GM23338 (cell line): Measurements from ENCODE around the gene IFNLR1. TPM values are rescaled to one million over a fixed set of nuclear protein-coding genes. Genes with fewer than 3 reads are reported as not detected.
A peak's percentile ranks its signal among the peaks of the same experiment; 100 is the strongest.

Source experiments
- ATAC-seq: fragments of 200-7000 bp; cut with Tn5 transposase; 3 replicates; pipeline ENCODE4 v1.9.1; 2020
- DNase-seq: peaks from one replicate; pipeline ENCODE4 v3.0.0-alpha.2; 2015; ENCODE audit warnings: low spot score
- H2AFZ ChIP-seq: fragments of 200-600 bp; sonication (generic); 2 replicates; pipeline ENCODE4 v1.8.0; 2016; ENCODE audit warnings: antibody characterized with exemption, mild to moderate bottlenecking, moderate library complexity
- H3F3A ChIP-seq: fragments of 200-600 bp; sonication (generic); replicated peaks from 2 replicates; pipeline ENCODE4 v1.8.0; 2017; ENCODE audit warnings: antibody characterized with exemption, mixed run types, low read depth
- H3K27ac ChIP-seq: fragments of 200-600 bp; sonication (generic); 2 replicates; pipeline ENCODE4 v1.6.1; 2016; ENCODE audit warnings: low read depth
- H3K27me3 ChIP-seq: fragments of 200-600 bp; sonication (generic); 2 replicates; pipeline ENCODE4 v1.8.0; 2016; ENCODE audit warnings: mild to moderate bottlenecking, mixed run types, moderate library complexity; ENCODE audit not compliant: insufficient read depth
- H3K36me3 ChIP-seq: fragments of 200-600 bp; sonication (generic); 2 replicates; pipeline ENCODE4 v1.8.0; 2016; ENCODE audit warnings: mild to moderate bottlenecking; ENCODE audit not compliant: insufficient read depth
- H3K4me1 ChIP-seq: fragments of 200-600 bp; sonication (generic); 2 replicates; pipeline ENCODE4 v1.8.0; 2016; ENCODE audit warnings: mild to moderate bottlenecking, moderate library complexity; ENCODE audit not compliant: insufficient read depth
- H3K4me2 ChIP-seq: fragments of 200-600 bp; sonication (generic); 2 replicates; pipeline ENCODE4 v1.7.1; 2017; ENCODE audit warnings: mixed run types
- H3K4me3 ChIP-seq: fragments of 200-600 bp; sonication (generic); 2 replicates; pipeline ENCODE4 v1.6.1; 2016; ENCODE audit warnings: mixed run types
- H3K79me2 ChIP-seq: fragments of 200-600 bp; sonication (generic); replicated peaks from 2 replicates; pipeline ENCODE4 v1.8.0; 2017; ENCODE audit warnings: mild to moderate bottlenecking; ENCODE audit not compliant: insufficient read depth
- H3K9me2 ChIP-seq: fragments of 200-600 bp; sonication (generic); 2 replicates; pipeline ENCODE4 v1.8.0; 2017; ENCODE audit not compliant: insufficient read depth
- H4K20me1 ChIP-seq: fragments of 200-600 bp; sonication (generic); replicated peaks from 2 replicates; pipeline ENCODE4 v1.8.0; 2017; ENCODE audit warnings: mild to moderate bottlenecking; ENCODE audit not compliant: insufficient read depth
- H3K27ac Mint-ChIP-seq: 2 replicates; pipeline ENCODE4 v1.8.0; 2020; ENCODE audit warnings: inconsistent platforms, mild to moderate bottlenecking, moderate library complexity, mixed read lengths
- H3K27me3 Mint-ChIP-seq: 3 replicates; pipeline ENCODE4 v1.8.0; 2022; ENCODE audit warnings: low read depth, mild to moderate bottlenecking, moderate library complexity, mixed read lengths, inconsistent platforms; ENCODE audit not compliant: insufficient read depth, poor library complexity
- H3K36me3 Mint-ChIP-seq: 3 replicates; pipeline ENCODE4 v1.8.0; 2021; ENCODE audit warnings: low read depth, mild to moderate bottlenecking, inconsistent platforms, moderate library complexity, mixed read lengths
- H3K4me1 Mint-ChIP-seq: 3 replicates; pipeline ENCODE4 v1.8.0; 2020; ENCODE audit warnings: mild to moderate bottlenecking, inconsistent platforms, mixed read lengths
- H3K4me3 Mint-ChIP-seq: 3 replicates; pipeline ENCODE4 v1.8.0; 2021; ENCODE audit warnings: moderate library complexity, mild to moderate bottlenecking, inconsistent platforms, mixed read lengths
- H3K9me3 Mint-ChIP-seq: 3 replicates; pipeline ENCODE4 v1.8.0; 2020; ENCODE audit warnings: moderate library complexity, mild to moderate bottlenecking, inconsistent platforms, mixed read lengths
- CREB1 ChIP-seq: fragments of 250-450 bp; sonication (Bioruptor Pico); IDR thresholded peaks from 2 replicates; pipeline ENCODE4 v1.5.0; 2020; ENCODE audit warnings: low read depth, mild to moderate bottlenecking, moderate library complexity
- EZH2 ChIP-seq: fragments of 200-600 bp; sonication (generic); IDR thresholded peaks from one replicate; pipeline ENCODE4 v1.8.0; 2017; ENCODE audit warnings: antibody characterized with exemption, mild to moderate bottlenecking, low read depth; ENCODE audit not compliant: unreplicated experiment
- EZH2phosphoT487 ChIP-seq: fragments of 200-600 bp; sonication (generic); IDR thresholded peaks from one replicate; pipeline ENCODE4 v1.8.1; 2018; ENCODE audit warnings: antibody characterized with exemption; ENCODE audit not compliant: unreplicated experiment
- JUNB ChIP-seq: IDR thresholded peaks from one replicate; pipeline ENCODE4 v1.6.1; 2016; ENCODE audit warnings: antibody characterized with exemption; ENCODE audit not compliant: unreplicated experiment
- NANOG ChIP-seq: IDR thresholded peaks from 2 replicates; pipeline ENCODE4 v1.6.1; 2016; ENCODE audit warnings: antibody characterized with exemption, borderline replicate concordance
- POLR2AphosphoS5 ChIP-seq: IDR thresholded peaks from 2 replicates; pipeline ENCODE4 v1.6.1; 2016; ENCODE audit warnings: antibody characterized with exemption, low read depth
- STAT1 ChIP-seq: IDR thresholded peaks from one replicate; pipeline ENCODE4 v1.6.1; 2016; ENCODE audit warnings: antibody characterized with exemption; ENCODE audit not compliant: unreplicated experiment
- ZNF331 ChIP-seq: fragments of 250-450 bp; sonication (Bioruptor Pico); IDR thresholded peaks from 2 replicates; pipeline ENCODE4 v1.5.0; 2020; ENCODE audit warnings: low read depth, mild to moderate bottlenecking, moderate library complexity
- polyA plus RNA-seq: library from polyadenylated mRNA; unstranded; fragments of >200 nt; fragmentation: Nextera tagmentation; extraction: Ambion mirVana; gene quantifications from 2 replicates; pipeline ENCODE4 v1.2.1, GENCODE V29; 2016
- total RNA-seq: library from RNA; depleted of rRNA; stranded (reverse); fragments of >200 nt; shearing (Covaris generic); gene quantifications from 2 replicates; pipeline ENCODE4 v1.2.3, GENCODE V29; 2014
- TF ChIP-seq, protein P1 (sequence below), 2 experiments: fragments of 200-600 bp in 1 of 2; sonication (generic) in 1 of 2; conservative IDR thresholded peaks; 2 replicates each; pipeline versions ENCODE4 v1.5.1 to v1.6.1; 2016 to 2017; ENCODE audit warnings: antibody characterized with exemption in 2 of 2, low read depth in 2 of 2, mild to moderate bottlenecking in 2 of 2, moderate library complexity in 1 of 2
- TF ChIP-seq, protein P2 (sequence below): IDR thresholded peaks from 2 replicates; pipeline ENCODE4 v1.6.1; 2016; ENCODE audit warnings: antibody characterized with exemption
- TF ChIP-seq, protein P3 (sequence below): IDR thresholded peaks from one replicate; pipeline ENCODE4 v1.6.1; 2018; ENCODE audit warnings: antibody characterized with exemption; ENCODE audit not compliant: unreplicated experiment

The IFNLR1 gene
- total and polyA plus RNA-seq, 2 experiments from 2014 or later = 4.2 to 6.2 TPM

DNA sequence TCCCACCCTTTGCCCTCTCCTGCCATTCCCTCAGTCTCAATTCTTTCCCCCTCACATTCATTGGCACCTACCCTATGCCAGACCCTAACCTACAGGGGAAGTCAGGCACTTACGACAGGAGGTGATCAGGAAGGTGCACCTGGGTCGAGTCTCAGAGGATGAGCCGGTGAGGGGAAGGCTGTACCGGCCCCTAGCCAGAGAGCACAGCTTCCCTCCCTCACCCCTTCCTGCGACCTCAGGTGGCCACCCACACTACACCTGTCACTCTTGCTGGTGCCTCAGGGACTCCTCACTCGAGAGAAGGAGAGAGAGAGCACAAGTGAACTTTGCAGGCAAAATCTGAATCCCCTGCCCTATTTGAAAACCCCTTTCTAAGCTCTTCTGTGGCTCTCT, 73.5 kb downstream of the IFNLR1 start:
- peaks cover 23% of the 10 kb centered on the region for H3K4me1 ChIP-seq
- peak overlapping the region; percentile 18; the same call in 1 of the 2 replicates for H2AFZ ChIP-seq
- no peak overlapping the region for H3K4me2 ChIP-seq
- peaks cover 22% of the 10 kb centered on the region for H3K27me3 Mint-ChIP-seq
- TF ChIP-seq STAT1 (no peak), EZH2phosphoT487 (no peak), CREB1 (CRISPR knock-in tag) (no peak)
- TF ChIP-seq, protein P1, sequence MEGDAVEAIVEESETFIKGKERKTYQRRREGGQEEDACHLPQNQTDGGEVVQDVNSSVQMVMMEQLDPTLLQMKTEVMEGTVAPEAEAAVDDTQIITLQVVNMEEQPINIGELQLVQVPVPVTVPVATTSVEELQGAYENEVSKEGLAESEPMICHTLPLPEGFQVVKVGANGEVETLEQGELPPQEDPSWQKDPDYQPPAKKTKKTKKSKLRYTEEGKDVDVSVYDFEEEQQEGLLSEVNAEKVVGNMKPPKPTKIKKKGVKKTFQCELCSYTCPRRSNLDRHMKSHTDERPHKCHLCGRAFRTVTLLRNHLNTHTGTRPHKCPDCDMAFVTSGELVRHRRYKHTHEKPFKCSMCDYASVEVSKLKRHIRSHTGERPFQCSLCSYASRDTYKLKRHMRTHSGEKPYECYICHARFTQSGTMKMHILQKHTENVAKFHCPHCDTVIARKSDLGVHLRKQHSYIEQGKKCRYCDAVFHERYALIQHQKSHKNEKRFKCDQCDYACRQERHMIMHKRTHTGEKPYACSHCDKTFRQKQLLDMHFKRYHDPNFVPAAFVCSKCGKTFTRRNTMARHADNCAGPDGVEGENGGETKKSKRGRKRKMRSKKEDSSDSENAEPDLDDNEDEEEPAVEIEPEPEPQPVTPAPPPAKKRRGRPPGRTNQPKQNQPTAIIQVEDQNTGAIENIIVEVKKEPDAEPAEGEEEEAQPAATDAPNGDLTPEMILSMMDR (conservative IDR thresholded peaks at IDR 0.05; ENCODE audit: low read depth in 2 of 2) = no peak
- H3K79me2 ChIP-seq = no peaks in the 10 kb centered on the region
- H3K4me3 Mint-ChIP-seq = no peak overlapping the region
- H3K27me3 ChIP-seq = no peaks in the 10 kb centered on the region
- no peak overlapping the region for H3K4me3 ChIP-seq
- DNase-seq = no peak
- no peak overlapping the region for H3K27ac ChIP-seq
- no peak overlapping the region for H3K27ac Mint-ChIP-seq
- no peaks in the 10 kb centered on the region for H3K36me3 Mint-ChIP-seq
- H4K20me1 ChIP-seq = no peaks in the 10 kb centered on the region
- H3K36me3 ChIP-seq = no peaks in the 10 kb centered on the region
- no peak for ATAC-seq
- H3K9me3 Mint-ChIP-seq = no peaks in the 10 kb centered on the region
- H3K9me2 ChIP-seq = no peaks in the 10 kb centered on the region
- peaks cover 29% of the 10 kb centered on the region for H3K4me1 Mint-ChIP-seq
- H3F3A ChIP-seq = no peaks in the 10 kb centered on the region

DNA sequence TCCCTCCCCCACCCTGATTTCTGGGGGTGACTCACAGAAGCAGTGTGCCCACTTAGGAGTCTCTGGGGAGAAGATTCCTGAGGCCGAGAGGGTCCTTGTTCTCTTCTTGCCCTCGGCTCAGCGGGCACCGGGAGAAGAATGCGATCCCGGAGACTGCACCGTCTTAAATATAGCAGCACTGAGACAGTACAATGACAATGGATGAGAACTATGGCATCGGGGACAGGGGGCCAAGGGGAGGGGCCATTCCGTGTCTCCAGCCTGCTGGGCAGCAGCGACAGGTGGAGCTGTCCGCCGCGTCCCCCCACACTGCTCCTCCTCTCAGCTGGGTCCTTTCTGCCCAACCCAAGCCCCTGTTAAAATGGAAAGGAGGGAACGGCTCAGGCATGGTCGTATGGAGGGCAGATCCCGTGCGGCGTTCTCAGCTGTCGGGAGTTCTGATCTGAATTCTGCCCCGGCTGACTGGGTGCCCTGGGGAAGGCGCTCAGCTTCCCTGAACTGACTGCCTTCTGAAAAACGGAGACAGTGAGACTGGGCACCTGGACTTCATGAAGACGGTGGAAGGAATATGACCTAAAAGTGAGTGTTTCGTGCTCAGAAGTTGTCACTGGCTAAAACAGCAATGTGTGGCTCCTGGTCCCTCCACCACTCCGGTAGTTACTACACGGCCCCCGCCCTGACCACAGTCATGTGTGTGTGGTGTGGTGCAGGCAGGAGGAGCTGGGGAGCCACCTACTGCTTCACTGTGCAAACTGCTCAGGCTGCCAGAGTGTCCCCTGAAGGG, 74.9 kb downstream of the IFNLR1 start, which contains the start of gene MYOM3:
Gene MYOM3 (minus strand): TSS at position 140 of the 784 bp plus-strand sequence. CDS start 3,499 bp downstream, outside the sequence.
- Mint-ChIP-seq H3K4me3 (peak within 1 kb of the TSS; percentile 25; the same call in 1 of the 3 replicates), H3K27ac (no peak within 1 kb of the TSS), H3K27me3 (peaks cover 21% of the 10 kb centered on the region), H3K36me3 (no peaks in the 10 kb centered on the region), H3K9me3 (no peaks in the 10 kb centered on the region), H3K4me1 (peaks cover 35% of the 10 kb centered on the region)
- no peaks in the 10 kb centered on the region for H3K9me2 ChIP-seq
- H3F3A ChIP-seq = no peaks in the 10 kb centered on the region
- H3K27me3 ChIP-seq = no peaks in the 10 kb centered on the region
- no peaks in the 10 kb centered on the region for H3K79me2 ChIP-seq
- TF ChIP-seq NANOG = no peak
- TF ChIP-seq, protein P2, sequence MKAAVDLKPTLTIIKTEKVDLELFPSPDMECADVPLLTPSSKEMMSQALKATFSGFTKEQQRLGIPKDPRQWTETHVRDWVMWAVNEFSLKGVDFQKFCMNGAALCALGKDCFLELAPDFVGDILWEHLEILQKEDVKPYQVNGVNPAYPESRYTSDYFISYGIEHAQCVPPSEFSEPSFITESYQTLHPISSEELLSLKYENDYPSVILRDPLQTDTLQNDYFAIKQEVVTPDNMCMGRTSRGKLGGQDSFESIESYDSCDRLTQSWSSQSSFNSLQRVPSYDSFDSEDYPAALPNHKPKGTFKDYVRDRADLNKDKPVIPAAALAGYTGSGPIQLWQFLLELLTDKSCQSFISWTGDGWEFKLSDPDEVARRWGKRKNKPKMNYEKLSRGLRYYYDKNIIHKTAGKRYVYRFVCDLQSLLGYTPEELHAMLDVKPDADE = no peak
- TF ChIP-seq EZH2 = no peak
- TF ChIP-seq, protein P3, sequence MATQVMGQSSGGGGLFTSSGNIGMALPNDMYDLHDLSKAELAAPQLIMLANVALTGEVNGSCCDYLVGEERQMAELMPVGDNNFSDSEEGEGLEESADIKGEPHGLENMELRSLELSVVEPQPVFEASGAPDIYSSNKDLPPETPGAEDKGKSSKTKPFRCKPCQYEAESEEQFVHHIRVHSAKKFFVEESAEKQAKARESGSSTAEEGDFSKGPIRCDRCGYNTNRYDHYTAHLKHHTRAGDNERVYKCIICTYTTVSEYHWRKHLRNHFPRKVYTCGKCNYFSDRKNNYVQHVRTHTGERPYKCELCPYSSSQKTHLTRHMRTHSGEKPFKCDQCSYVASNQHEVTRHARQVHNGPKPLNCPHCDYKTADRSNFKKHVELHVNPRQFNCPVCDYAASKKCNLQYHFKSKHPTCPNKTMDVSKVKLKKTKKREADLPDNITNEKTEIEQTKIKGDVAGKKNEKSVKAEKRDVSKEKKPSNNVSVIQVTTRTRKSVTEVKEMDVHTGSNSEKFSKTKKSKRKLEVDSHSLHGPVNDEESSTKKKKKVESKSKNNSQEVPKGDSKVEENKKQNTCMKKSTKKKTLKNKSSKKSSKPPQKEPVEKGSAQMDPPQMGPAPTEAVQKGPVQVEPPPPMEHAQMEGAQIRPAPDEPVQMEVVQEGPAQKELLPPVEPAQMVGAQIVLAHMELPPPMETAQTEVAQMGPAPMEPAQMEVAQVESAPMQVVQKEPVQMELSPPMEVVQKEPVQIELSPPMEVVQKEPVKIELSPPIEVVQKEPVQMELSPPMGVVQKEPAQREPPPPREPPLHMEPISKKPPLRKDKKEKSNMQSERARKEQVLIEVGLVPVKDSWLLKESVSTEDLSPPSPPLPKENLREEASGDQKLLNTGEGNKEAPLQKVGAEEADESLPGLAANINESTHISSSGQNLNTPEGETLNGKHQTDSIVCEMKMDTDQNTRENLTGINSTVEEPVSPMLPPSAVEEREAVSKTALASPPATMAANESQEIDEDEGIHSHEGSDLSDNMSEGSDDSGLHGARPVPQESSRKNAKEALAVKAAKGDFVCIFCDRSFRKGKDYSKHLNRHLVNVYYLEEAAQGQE = no peak
- no peak for TF ChIP-seq ZNF331
- TF ChIP-seq JUNB = no peak
- no peak for TF ChIP-seq POLR2AphosphoS5
- TF ChIP-seq, protein P1 (conservative IDR thresholded peaks at IDR 0.05; ENCODE audit: low read depth in 2 of 2) = peak; percentile 41 to 75
- no peak within 1 kb of the TSS for H3K4me3 ChIP-seq
- no peak within 1 kb of the TSS for H3K27ac ChIP-seq
- peaks cover 23% of the 10 kb centered on the region for H3K4me1 ChIP-seq
- DNase-seq (peak; percentile 71), ATAC-seq (peak; percentile 90)
- peak within 1 kb of the TSS; percentile 62; the same call in 1 of the 2 replicates for H3K4me2 ChIP-seq
- no peaks in the 10 kb centered on the region for H4K20me1 ChIP-seq
- H2AFZ ChIP-seq = peak within 1 kb of the TSS; percentile 80
- no peaks in the 10 kb centered on the region for H3K36me3 ChIP-seq
